Omental fat pad (tissue), 4 donors: Measurements from ENCODE around the gene TMEM41B. TPM values are rescaled to one million over a fixed set of nuclear protein-coding genes. Genes with fewer than 3 reads are reported as not detected.
"Not testable (repeated sequence)": the region's sequence is repeated elsewhere in the genome, so short reads cannot be mapped to it uniquely, and the experiment has no call there.

Experiments used
- ATAC-seq: fragments of 150-250 bp; one replicate; pipeline ENCODE4 v1.9.1; 2016; ENCODE audit warnings: mild to moderate bottlenecking, moderate library complexity; ENCODE audit not compliant: low FRiP score
- DNase-seq: peaks from one replicate; pipeline ENCODE4 v3.0.0-alpha.2; 2019; ENCODE audit warnings: low spot score
- total RNA-seq, 4 donors: library from RNA; depleted of rRNA; stranded (reverse); fragments of >200 nt; gene quantifications; one replicate each; pipeline ENCODE4 v1.1.0, GENCODE V29; 2016
- TF ChIP-seq, protein P1 (sequence below), 3 donors: fragments of 450-650 bp; IDR thresholded peaks; one replicate each; pipeline ENCODE4 v1.5.1; 2016 to 2017; ENCODE audit warnings: antibody characterized with exemption in 3 of 3, mild to moderate bottlenecking in 3 of 3, moderate library complexity in 2 of 3

The TMEM41B gene, protein sequence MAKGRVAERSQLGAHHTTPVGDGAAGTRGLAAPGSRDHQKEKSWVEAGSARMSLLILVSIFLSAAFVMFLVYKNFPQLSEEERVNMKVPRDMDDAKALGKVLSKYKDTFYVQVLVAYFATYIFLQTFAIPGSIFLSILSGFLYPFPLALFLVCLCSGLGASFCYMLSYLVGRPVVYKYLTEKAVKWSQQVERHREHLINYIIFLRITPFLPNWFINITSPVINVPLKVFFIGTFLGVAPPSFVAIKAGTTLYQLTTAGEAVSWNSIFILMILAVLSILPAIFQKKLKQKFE
- total RNA-seq, result 10 to 100 TPM; 21.6 to 28.1 (median 22.7) TPM

DNA sequence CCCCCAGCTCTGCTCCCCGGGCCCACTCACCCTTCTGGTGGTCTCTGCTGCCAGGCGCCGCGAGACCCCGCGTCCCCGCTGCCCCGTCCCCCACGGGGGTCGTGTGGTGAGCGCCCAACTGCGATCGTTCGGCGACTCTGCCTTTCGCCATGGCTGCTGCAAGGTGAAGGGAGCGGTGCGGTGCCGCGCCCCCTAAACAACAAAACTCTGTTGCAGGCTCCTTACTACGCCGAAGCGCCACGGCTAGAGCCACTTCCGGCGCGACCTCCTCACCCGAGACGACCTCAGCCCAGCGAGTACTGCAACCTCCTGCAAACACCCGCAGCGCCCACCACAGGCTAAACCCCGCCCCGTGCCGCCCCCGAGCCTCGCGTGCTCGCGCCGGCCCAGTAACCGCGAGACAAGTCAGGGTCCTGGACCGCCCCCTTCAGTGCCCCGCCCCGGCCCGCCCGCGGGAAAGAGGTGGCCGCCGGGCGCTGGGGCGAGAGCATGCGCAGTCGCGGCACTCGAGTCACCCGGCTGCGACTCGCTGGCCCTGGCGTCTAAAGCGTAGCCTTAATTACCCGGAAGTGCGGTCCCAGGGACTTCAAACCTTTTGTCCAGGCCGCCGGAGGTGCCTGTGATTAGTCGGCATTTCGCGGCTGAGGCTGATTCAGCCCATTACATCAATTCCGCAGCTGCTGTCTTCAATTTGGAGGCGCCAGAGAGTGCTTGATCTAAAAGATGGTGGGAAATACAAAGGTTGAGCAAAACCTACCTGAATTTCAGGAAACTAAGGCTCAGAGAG, at the start of gene TMEM41B:
TMEM41B (minus strand) TSS at position 303 of the 787 bp plus-strand sequence; CDS start at position 151, 152 bp downstream.
- ATAC-seq (peak; percentile 99), DNase-seq (peak; percentile 93)
- TF ChIP-seq, protein P1, sequence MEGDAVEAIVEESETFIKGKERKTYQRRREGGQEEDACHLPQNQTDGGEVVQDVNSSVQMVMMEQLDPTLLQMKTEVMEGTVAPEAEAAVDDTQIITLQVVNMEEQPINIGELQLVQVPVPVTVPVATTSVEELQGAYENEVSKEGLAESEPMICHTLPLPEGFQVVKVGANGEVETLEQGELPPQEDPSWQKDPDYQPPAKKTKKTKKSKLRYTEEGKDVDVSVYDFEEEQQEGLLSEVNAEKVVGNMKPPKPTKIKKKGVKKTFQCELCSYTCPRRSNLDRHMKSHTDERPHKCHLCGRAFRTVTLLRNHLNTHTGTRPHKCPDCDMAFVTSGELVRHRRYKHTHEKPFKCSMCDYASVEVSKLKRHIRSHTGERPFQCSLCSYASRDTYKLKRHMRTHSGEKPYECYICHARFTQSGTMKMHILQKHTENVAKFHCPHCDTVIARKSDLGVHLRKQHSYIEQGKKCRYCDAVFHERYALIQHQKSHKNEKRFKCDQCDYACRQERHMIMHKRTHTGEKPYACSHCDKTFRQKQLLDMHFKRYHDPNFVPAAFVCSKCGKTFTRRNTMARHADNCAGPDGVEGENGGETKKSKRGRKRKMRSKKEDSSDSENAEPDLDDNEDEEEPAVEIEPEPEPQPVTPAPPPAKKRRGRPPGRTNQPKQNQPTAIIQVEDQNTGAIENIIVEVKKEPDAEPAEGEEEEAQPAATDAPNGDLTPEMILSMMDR (IDR thresholded peaks at IDR 0.05), result no peak

DNA sequence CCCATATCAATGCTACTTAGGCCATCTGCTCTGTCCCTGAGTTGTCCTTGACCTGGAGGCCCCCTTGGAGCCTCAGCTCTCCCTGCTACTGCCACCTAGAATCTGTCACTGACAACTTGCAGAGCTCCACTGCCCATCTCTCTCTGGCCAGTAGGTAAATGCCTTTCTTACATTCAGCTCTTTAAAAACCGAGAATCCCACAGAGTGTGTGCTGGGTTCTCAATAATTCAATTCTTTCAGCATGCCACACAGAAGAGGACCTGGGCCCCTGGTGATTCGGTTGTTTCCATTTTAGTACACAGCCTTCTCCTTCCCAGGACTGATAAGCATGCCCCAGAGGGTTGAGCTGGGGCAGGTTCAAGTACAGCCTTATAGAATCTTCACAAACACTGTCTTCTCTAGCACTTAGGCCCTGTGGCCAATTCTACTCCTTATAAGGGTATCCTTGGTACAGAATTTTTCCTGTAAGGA, 48.0 kb upstream of the TMEM41B start:
- TF ChIP-seq, protein P1 (IDR thresholded peaks at IDR 0.05), result no peak
- DNase-seq, result no peak
- no peak for ATAC-seq

DNA sequence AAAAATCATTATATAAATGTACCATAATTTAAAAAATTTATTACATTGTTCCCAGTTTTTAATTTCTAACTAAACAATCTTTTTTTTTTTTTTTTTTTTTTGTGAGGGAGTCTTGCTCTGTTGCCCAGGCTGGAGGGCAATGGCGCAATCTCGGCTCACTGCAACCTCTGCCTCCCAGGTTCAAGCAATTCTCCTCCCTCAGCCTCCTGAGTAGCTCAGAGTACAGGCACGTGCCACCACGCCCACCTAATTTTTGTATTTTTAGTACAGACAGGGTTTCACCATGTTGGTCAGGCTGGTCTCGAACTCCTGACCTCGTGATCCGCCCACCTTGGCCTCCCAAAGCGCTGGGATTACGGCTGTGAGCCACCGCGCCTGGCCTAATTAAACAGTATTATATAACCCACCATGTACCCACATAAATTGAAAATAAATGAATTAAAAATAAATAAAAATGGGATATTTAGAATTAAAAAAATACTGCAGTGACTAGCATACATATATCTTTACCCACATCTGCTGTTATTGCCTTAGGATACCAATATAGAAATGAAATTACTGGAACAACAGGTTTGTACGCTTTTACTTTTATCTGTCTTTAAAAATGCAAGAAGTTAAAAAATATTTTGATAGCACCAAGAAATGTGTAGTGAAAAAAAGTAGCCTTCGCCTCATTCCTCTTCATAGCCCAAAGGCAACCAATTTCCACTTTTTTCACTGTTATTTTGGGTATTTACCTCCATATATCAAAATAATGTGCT, 46.6 kb upstream of the TMEM41B start:
- ATAC-seq, DNase-seq: not testable (repeated sequence)

DNA sequence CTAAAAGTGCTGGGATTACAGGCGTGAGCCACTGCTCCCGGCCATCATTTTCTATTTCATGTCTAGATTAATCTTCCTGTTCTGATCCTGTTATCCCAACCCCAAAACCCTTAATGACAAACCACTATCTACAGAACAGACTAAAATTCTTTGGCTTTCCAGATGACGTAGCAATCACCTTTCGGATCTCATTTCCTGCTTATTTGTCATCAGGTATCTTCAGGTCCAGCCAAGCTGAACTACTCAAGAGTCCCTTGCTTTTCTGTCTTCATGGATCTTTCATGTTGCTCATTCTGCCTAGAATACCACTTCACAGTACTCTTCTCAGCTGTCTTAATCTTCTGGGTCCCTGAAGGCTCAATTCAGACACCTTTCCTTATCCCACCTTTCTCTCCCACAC, 42.6 kb upstream of the TMEM41B start:
- ATAC-seq, result no peak
- TF ChIP-seq, protein P1 (IDR thresholded peaks at IDR 0.05), result no peak
- no peak for DNase-seq

DNA sequence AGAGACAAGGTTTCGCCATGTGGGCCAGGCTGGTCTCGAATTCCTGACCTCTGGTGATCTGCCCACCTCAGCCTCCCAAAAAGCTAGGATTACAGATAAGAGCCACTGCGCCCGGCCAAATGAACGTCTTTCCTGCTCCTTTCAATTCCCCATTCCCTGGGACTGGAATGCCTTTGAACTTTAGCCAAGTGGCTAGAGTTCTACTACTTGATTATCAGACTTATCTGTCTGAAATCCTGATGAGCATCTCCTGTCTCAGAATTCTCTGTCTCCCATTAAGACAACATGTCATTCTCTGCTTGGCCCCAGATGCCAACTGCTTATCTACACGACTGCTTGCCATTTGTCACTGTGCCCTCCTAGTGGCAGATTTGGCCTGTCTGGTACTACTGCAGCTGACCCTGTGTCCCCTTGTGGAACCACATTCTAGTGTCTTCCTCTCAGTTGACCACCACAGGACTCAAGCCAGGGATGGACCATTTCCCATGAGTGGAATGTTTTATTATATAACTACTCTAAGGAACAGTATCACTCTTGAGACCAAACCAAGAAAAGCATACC, 37.0 kb upstream of the TMEM41B start:
- ATAC-seq (no peak), DNase-seq (no peak)
- TF ChIP-seq, protein P1 (IDR thresholded peaks at IDR 0.05), result no peak

DNA sequence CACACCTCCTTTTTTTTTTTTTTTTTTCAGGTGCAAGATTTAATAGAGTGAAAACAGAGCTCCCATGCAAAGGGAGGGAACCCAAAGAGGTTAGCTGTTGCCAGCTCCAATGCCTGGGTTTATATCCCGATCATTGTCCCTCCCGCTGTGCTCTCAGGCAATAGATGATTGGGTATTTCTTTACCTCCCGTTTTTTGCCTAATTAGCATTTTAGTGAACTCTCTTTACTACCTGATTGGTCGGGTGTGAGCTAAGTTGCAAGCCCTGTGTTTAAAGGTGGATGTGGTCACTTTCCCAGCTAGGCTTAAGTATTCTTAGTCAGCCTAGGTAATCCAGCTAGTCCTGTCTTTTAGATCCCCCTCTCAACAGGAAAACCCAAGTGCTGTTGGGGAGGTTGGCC, 33.4 kb upstream of the TMEM41B start:
- DNase-seq, ATAC-seq: not testable (repeated sequence)

DNA sequence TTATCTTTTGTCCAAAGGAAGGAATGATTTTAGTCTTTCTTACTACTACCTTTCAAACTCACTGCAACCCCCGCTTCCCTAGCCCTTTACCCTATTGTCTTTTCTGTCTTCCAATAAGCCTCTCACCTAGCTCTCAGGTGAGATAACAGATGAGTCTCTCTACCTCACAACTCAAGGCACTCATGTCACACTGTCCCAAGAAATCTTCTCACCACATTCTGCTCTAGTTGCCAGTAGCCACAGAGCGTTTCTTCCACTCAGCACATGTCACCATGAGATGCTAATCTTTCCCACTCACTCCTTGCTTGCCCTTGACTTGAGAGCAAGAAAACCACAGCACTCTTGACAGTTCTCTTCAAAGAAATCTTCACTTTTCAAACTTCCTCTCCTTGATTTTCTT, 32.7 kb upstream of the TMEM41B start:
- ATAC-seq, result no peak
- no peak for DNase-seq
- TF ChIP-seq, protein P1 (IDR thresholded peaks at IDR 0.05), result no peak
